ENCODE data around the gene LAMA2. TPM values are rescaled to one million over a fixed set of nuclear protein-coding genes. Genes with fewer than 3 reads are reported as not detected.

Gene LAMA2
- total RNA-seq, 1 donor from 2014 or later = 0.47 TPM

GRCh38 chr6:129211626-129212025 lies 328.7 kb downstream of the LAMA2 start:
- Mint-ChIP-seq H3K36me3 (ENCODE audit: low read depth) (peaks cover 3% of the 10 kb centered on the region), H3K9me3 (no peaks in the 10 kb centered on the region), H3K27ac (ENCODE audit: unreplicated experiment) (no peak overlapping the region)

GRCh38 chr6:129212081-129212480 lies 329.1 kb downstream of the LAMA2 start:
- Mint-ChIP-seq H3K27ac (ENCODE audit: unreplicated experiment) (no peak overlapping the region), H3K4me1 (no peaks in the 10 kb centered on the region), H3K4me3 (no peak overlapping the region), H3K27me3 (ENCODE audit: low read depth) (no peaks in the 10 kb centered on the region), H3K9me3 (no peaks in the 10 kb centered on the region), H3K36me3 (ENCODE audit: low read depth) (peaks cover 3% of the 10 kb centered on the region)
- DNase-seq (ENCODE audit: low read depth, low spot score) = no peak
- TF ChIP-seq CTCF (conservative IDR thresholded peaks at IDR 0.05) = no peak

More at GRCh38 chr6:129211626-129212025, 328.7 kb downstream of the LAMA2 start:
- no peaks in the 10 kb centered on the region for H3K27me3 Mint-ChIP-seq (ENCODE audit: low read depth)
- H3K4me3 Mint-ChIP-seq = no peak overlapping the region
- H3K4me1 Mint-ChIP-seq = peaks cover 4% of the 10 kb centered on the region
- no peak for DNase-seq (ENCODE audit: low read depth, low spot score)
- TF ChIP-seq CTCF (conservative IDR thresholded peaks at IDR 0.05) = no peak

GRCh38 chr6:129215246-129215645 lies 332.3 kb downstream of the LAMA2 start:
- H3K27ac Mint-ChIP-seq (ENCODE audit: unreplicated experiment) = no peak overlapping the region
- H3K27me3 Mint-ChIP-seq (ENCODE audit: low read depth) = no peaks in the 10 kb centered on the region
- no peak for DNase-seq (ENCODE audit: low read depth, low spot score)
- H3K36me3 Mint-ChIP-seq (ENCODE audit: low read depth) = peaks cover 3% of the 10 kb centered on the region
- no peaks in the 10 kb centered on the region for H3K4me1 Mint-ChIP-seq
- no peak overlapping the region for H3K4me3 Mint-ChIP-seq
- H3K9me3 Mint-ChIP-seq = no peaks in the 10 kb centered on the region
- TF ChIP-seq CTCF (conservative IDR thresholded peaks at IDR 0.05) = no peak

GRCh38 chr6:129215916-129216520 lies 333.1 kb downstream of the LAMA2 start:
- H3K4me3 Mint-ChIP-seq = no peak overlapping the region
- H3K27me3 Mint-ChIP-seq (ENCODE audit: low read depth) = no peaks in the 10 kb centered on the region
- H3K4me1 Mint-ChIP-seq = no peaks in the 10 kb centered on the region
- peaks cover 3% of the 10 kb centered on the region for H3K36me3 Mint-ChIP-seq (ENCODE audit: low read depth)
- no peak overlapping the region for H3K27ac Mint-ChIP-seq (ENCODE audit: unreplicated experiment)
- no peak for DNase-seq (ENCODE audit: low read depth, low spot score)
- no peak for TF ChIP-seq CTCF (conservative IDR thresholded peaks at IDR 0.05)
- H3K9me3 Mint-ChIP-seq = no peaks in the 10 kb centered on the region

GRCh38 chr6:129217701-129218100 lies 334.8 kb downstream of the LAMA2 start:
- peaks cover 3% of the 10 kb centered on the region for H3K36me3 Mint-ChIP-seq (ENCODE audit: low read depth)
- no peak overlapping the region for H3K27ac Mint-ChIP-seq (ENCODE audit: unreplicated experiment)
- no peaks in the 10 kb centered on the region for H3K27me3 Mint-ChIP-seq (ENCODE audit: low read depth)
- TF ChIP-seq CTCF (conservative IDR thresholded peaks at IDR 0.05) = no peak
- H3K4me3 Mint-ChIP-seq = no peak overlapping the region
- no peaks in the 10 kb centered on the region for H3K4me1 Mint-ChIP-seq
- no peak for DNase-seq (ENCODE audit: low read depth, low spot score)
- H3K9me3 Mint-ChIP-seq = no peaks in the 10 kb centered on the region
